ENCODE data around the gene CRYBG1.
"Not testable (repeated sequence)": the region's sequence is repeated elsewhere in the genome, so short reads cannot be mapped to it uniquely, and the experiment has no call there.

The CRYBG1 gene

GRCh38 chr6:106546691-106547414, 186.3 kb downstream of the CRYBG1 start:
- no peak for DNase-seq (ENCODE audit: low read depth in 2 of 3, low spot score in 2 of 3)

GRCh38 chr6:106547601-106548453, 187.3 kb downstream of the CRYBG1 start:
- no peak for DNase-seq (ENCODE audit: low read depth in 2 of 3, low spot score in 2 of 3)

GRCh38 chr6:106548926-106549455, 188.5 kb downstream of the CRYBG1 start:
- not testable (repeated sequence) for DNase-seq (ENCODE audit: low read depth in 2 of 3, low spot score in 2 of 3)

DNA sequence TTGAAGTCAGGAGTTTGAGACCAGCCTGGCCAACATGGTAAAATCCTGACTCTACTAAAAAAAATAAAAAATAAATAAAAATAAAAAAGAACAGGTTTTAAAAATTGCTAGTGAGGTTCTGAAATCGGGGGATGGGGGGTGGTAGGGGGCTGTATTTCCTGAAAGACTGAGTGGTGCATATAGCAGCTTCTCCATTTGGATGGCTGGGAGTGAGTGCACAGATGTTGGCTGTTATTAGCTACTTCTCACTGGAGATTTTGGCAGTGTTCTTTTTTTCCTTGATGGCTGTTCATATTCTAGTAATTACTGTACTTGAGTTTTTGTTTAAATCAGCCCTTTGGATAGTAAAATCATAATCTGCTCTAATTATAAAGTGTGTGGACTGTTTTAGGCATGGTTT, 189.0 kb downstream of the CRYBG1 start:
- no peak for DNase-seq (ENCODE audit: low read depth in 2 of 3, low spot score in 2 of 3)

DNA sequence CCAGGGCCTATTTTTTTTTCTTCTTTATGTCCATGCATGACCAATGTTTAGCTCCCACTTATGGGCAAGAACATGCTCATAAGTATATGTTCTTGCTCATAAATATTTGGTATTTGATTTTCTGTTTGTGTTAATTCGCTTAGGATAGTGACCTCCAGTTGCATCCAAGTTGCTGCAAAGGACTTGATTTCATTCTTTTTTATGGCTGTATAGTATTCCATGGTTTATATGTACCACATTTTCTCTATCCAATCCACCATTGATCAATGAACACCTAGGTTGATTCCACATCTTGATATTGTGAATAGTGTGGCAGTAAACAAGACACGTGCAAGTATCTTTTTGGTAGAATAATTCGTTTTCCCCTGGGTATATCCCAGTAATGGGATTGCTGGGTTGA, 190.6 kb downstream of the CRYBG1 start:
- DNase-seq (ENCODE audit: low read depth in 2 of 3, low spot score in 2 of 3) = no peak

- no peak for DNase-seq (ENCODE audit: low read depth in 2 of 3, low spot score in 2 of 3)
Observed at GRCh38 chr6:106553440-106553839, 192.9 kb downstream of the CRYBG1 start.

DNA sequence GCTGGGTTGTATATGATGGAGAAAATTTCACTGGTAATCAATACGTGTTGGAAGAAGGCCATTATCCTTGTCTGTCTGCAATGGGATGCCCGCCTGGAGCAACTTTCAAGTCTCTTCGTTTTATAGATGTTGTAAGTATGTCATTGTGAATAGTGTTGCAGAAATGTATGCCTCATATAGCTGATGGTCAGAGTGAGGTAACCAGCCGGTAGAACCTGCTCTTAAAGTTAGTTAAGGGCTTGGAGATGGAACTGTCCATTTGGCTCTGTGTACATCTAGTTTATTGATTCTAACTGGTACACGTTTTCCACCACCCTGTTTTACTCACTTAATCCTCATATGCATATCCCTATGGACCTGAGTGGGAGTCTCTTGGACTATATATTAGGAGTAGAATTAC, 195.2 kb downstream of the CRYBG1 start:
- DNase-seq (ENCODE audit: low read depth in 2 of 3, low spot score in 2 of 3) = no peak

- no peak for DNase-seq (ENCODE audit: low read depth in 2 of 3, low spot score in 2 of 3)
Observed at GRCh38 chr6:106556368-106556960, 195.9 kb downstream of the CRYBG1 start.

DNA sequence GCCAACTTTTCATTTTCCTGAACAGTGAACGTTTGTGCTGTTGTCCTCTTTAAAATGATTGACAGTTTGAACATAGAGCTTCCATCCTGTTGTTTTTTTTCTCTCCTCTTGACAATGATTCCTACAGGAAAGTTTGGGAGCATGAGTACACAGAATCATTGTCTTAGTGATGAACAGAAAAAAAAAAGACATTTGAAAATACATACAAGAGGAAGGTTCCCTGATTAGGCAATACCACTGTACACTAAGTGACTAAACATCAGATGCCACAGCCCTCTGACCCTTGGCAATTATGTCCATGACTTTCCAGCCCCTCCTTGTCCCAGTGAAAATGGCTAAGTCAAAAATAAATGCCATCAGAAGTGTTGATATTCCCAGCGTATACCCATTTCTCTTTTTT, 197.3 kb downstream of the CRYBG1 start:
- DNase-seq (ENCODE audit: low read depth in 2 of 3, low spot score in 2 of 3) = no peak

GRCh38 chr6:106558364-106558763, 197.8 kb downstream of the CRYBG1 start:
- DNase-seq (ENCODE audit: low read depth in 2 of 3, low spot score in 2 of 3) = no peak

DNA sequence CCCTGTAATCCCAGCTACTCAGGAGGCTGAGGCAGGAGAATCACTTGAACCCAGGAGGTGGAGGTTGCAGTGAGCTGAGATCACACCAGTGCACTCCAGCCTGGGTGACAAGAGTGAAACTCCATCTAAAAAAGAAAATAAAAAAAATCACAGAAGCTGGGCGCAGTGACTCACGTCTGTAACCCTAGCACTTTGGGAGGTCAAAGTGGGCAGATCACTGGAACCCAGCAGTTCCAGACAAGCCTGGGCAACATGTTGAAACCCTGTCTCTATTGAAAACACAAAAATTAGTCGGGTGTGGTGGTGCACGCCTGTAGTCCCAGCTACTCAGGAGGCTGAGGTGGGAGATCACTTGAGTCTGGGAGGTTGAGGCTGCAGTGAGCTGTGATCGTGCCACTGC, 199.1 kb downstream of the CRYBG1 start:
- not testable (repeated sequence) for DNase-seq (ENCODE audit: low read depth in 2 of 3, low spot score in 2 of 3)

DNA sequence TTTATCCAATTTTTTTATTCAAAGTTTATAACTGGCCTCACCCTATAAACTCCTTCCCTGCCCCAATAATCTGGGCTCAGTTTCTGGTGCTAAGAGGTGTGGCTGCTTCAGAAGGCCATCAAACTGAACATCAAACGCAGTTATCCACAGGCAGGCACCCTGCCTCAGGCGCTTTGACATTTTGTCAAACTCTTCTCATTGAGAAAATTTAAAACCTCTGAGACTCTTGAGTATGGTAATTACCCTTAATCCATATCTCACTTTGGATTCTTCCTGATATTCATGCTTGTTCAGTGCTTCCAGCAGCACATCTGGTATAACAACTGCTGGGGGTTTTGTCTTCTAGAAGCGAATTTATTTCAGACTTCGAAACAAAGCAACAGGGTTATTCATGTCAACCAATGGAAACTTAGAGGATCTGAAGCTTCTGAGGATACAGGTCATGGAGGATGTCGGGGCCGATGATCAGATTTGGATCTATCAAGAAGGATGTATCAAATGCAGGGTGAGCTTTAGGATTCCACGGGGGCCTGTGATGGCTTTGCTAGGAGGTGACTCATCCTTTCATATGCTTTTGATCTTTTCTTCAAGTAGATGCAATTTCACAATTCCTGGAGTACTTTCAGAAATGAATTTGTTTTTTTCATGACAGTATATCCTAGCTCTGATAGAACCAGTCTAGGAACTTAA, 200.6 kb downstream of the CRYBG1 start:
- no peak for DNase-seq (ENCODE audit: low read depth in 2 of 3, low spot score in 2 of 3)

GRCh38 chr6:106561686-106562405, 201.3 kb downstream of the CRYBG1 start:
- no peak for DNase-seq (ENCODE audit: low read depth in 2 of 3, low spot score in 2 of 3)

DNA sequence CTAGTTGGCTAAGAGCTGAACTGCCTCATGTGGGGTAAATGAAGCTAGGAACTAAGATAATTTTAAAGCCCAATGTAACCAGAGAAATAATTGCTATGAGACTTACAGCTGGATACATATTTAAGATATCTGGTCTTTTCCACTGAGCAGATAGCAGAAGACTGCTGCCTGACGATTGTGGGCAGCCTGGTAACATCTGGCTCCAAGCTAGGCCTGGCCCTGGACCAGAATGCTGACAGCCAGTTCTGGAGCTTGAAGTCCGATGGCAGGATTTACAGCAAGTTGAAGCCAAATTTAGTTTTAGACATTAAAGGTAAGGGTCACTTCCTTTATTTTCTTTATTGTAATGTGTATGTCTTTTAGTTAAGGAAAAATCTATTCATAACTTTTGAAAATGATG, 203.1 kb downstream of the CRYBG1 start:
- DNase-seq (ENCODE audit: low read depth in 2 of 3, low spot score in 2 of 3) = no peak

GRCh38 chr6:106564476-106564875, 204.0 kb downstream of the CRYBG1 start:
- no peak for DNase-seq (ENCODE audit: low read depth in 2 of 3, low spot score in 2 of 3)

GRCh38 chr6:106568530-106568929, 208.0 kb downstream of the CRYBG1 start:
- DNase-seq (ENCODE audit: low read depth in 2 of 3, low spot score in 2 of 3) = no peak

DNA sequence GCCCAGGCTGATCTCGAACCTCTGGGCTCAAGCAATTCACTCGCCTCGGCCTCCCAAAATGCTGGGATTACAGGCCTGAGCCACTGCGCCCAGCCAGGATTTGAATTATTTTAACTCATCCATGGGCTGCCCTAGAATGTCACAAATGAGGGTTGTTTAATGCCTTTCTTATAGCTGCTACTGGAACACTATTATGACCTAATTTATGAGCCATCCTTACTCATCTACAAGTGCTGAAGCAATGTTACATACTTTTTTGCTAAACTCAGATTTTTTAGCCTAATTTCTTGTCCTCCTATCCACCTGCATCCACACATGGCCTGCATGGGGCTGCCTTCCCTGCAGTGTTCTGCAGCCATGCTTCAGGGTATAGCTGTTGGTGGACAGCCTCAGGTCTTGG, 208.9 kb downstream of the CRYBG1 start:
- no peak for DNase-seq (ENCODE audit: low read depth in 2 of 3, low spot score in 2 of 3)

DNA sequence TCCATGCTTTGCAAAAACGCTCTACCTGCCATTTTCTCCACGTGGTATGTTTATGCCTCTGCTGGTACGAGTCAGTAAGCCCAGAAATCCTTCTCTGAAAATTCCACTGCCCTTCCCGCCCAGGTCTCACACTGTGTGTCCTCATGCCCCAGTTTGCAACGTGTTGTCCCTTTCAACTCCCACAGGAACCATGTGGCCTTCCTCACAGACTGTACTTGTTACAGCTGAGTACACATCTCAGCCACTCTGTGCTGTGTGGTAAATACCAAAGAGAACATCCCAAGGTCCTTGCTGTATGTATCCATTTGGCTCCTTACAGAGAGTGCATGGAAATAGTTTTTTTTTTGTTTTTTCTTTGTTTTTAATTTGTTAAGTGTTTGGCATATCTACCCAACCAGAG, 211.9 kb downstream of the CRYBG1 start:
- no peak for DNase-seq (ENCODE audit: low read depth in 2 of 3, low spot score in 2 of 3)

- DNase-seq (ENCODE audit: low read depth in 2 of 3, low spot score in 2 of 3) = no peak
Observed at GRCh38 chr6:106572875-106573585, 212.5 kb downstream of the CRYBG1 start.

Data from activated CD8-positive, alpha-beta memory T cell treated with anti-CD3 and anti-CD28 coated beads for 48 hours (primary cell).